Neural cell (in vitro differentiated cells): Measurements from ENCODE around the gene EXOC1. TPM values are rescaled to one million over a fixed set of nuclear protein-coding genes. Genes with fewer than 3 reads are reported as not detected.
A peak's percentile ranks its signal among the peaks of the same experiment; 100 is the strongest.

Experiments
- H2AFZ ChIP-seq: fragments of 200-600, 300-800 bp; sonication (generic), shearing (Covaris generic); 2 replicates; pipeline ENCODE4 v1.6.0; 2014; ENCODE audit warnings: low read depth, mild to moderate bottlenecking, antibody characterized with exemption, low read length, moderate library complexity
- H3F3A ChIP-seq: fragments of 200-600 bp; shearing (Covaris generic); 2 replicates; pipeline ENCODE4 v1.6.1; 2016; ENCODE audit warnings: mild to moderate bottlenecking, moderate library complexity, mixed read lengths, antibody characterized with exemption, low read length; ENCODE audit not compliant: insufficient read depth, poor library complexity, severe bottlenecking
- H3K27ac ChIP-seq: fragments of 200-600, 300-800 bp; sonication (generic), shearing (Covaris generic); 2 replicates; pipeline ENCODE4 v1.5.1; 2014; ENCODE audit warnings: mild to moderate bottlenecking, low read length, moderate library complexity
- H3K27me3 ChIP-seq: fragments of 300-800, 200-600 bp; sonication (generic), shearing (Covaris generic); 2 replicates; pipeline ENCODE4 v1.6.0; 2014; ENCODE audit warnings: mild to moderate bottlenecking, low read depth, low read length, moderate library complexity; ENCODE audit not compliant: insufficient read depth
- H3K36me3 ChIP-seq: fragments of 300-800, 200-600 bp; sonication (generic), shearing (Covaris generic); 2 replicates; pipeline ENCODE4 v1.5.1; 2014; ENCODE audit warnings: mild to moderate bottlenecking, antibody characterized with exemption, low read length, moderate library complexity; ENCODE audit not compliant: insufficient read depth
- H3K4me2 ChIP-seq: fragments of 300-800, 200-600 bp; sonication (generic), shearing (Covaris generic); 2 replicates; pipeline ENCODE4 v1.6.0; 2014; ENCODE audit warnings: mild to moderate bottlenecking, low read length
- H3K4me3 ChIP-seq: fragments of 300-800, 200-600 bp; sonication (generic), shearing (Covaris generic); 2 replicates; pipeline ENCODE4 v1.5.1; 2014; ENCODE audit warnings: mild to moderate bottlenecking, low read length, moderate library complexity
- H3K79me2 ChIP-seq: fragments of 200-600 bp; shearing (Covaris generic); replicated peaks from 2 replicates; pipeline ENCODE4 v1.6.0; 2014; ENCODE audit warnings: mild to moderate bottlenecking, low read length, moderate library complexity; ENCODE audit not compliant: insufficient read depth
- H3K9ac ChIP-seq: fragments of 300-800, 200-600 bp; sonication (generic), shearing (Covaris generic); 2 replicates; pipeline ENCODE4 v1.6.1; 2016; ENCODE audit warnings: mild to moderate bottlenecking, low read length, mixed read lengths
- H3K9me2 ChIP-seq: fragments of 200-600 bp; shearing (Covaris generic); 2 replicates; pipeline ENCODE4 v1.6.1; 2016; ENCODE audit warnings: mild to moderate bottlenecking, low read length, mixed read lengths; ENCODE audit not compliant: insufficient read depth
- H3K9me3 ChIP-seq: fragments of 200-600, 300-800 bp; sonication (generic), shearing (Covaris generic); 2 replicates; pipeline ENCODE4 v1.6.1; 2016; ENCODE audit warnings: mild to moderate bottlenecking, mixed run types, low read length, moderate library complexity, mixed read lengths
- H4K20me1 ChIP-seq: fragments of 200-600 bp; shearing (Covaris generic); 2 replicates; pipeline ENCODE4 v1.6.1; 2016; ENCODE audit warnings: mild to moderate bottlenecking, mixed run types; ENCODE audit not compliant: insufficient read depth
- EP300 ChIP-seq: fragments of 450-650 bp; conservative IDR thresholded peaks from 2 replicates; pipeline ENCODE4 v1.6.1; 2014; ENCODE audit warnings: antibody characterized with exemption, mild to moderate bottlenecking, moderate library complexity; ENCODE audit not compliant: poor library complexity, severe bottlenecking
- EZH2 ChIP-seq: fragments of 200-600, 300-800 bp; shearing (Covaris generic), sonication (generic); IDR thresholded peaks from 2 replicates; pipeline ENCODE4 v1.6.1; 2014; ENCODE audit warnings: antibody characterized with exemption, low read length, borderline replicate concordance, mild to moderate bottlenecking; ENCODE audit not compliant: insufficient read depth, poor library complexity, severe bottlenecking
- MXI1 ChIP-seq: fragments of 450-650 bp; conservative IDR thresholded peaks from 2 replicates; pipeline ENCODE4 v1.6.1; 2014; ENCODE audit warnings: antibody characterized with exemption, mild to moderate bottlenecking; ENCODE audit not compliant: poor library complexity, severe bottlenecking
- POLR2AphosphoS5 ChIP-seq: IDR thresholded peaks from 2 replicates; pipeline ENCODE4 v1.6.1; 2012
- RAD21 ChIP-seq: fragments of 450-650 bp; conservative IDR thresholded peaks from 2 replicates; pipeline ENCODE4 v1.6.1; 2014; ENCODE audit warnings: antibody characterized with exemption, mild to moderate bottlenecking, moderate library complexity
- SMC3 ChIP-seq: fragments of 450-650 bp; conservative IDR thresholded peaks from 2 replicates; pipeline ENCODE4 v1.6.1; 2014; ENCODE audit warnings: antibody characterized with exemption, mild to moderate bottlenecking, moderate library complexity; ENCODE audit not compliant: poor library complexity
- TAF1 ChIP-seq: IDR thresholded peaks from 2 replicates; pipeline ENCODE4 v1.6.1; 2012; ENCODE audit warnings: low read depth
- polyA minus RNA-seq: library from RNA; depleted of rRNA, polyadenylated mRNA; stranded (reverse); fragments of >200 nt; gene quantifications from 2 replicates; pipeline ENCODE4 v1.2.3, GENCODE V29; 2014
- polyA plus RNA-seq: library from polyadenylated mRNA; depleted of rRNA; stranded (reverse); fragments of >200 nt; gene quantifications from 2 replicates; pipeline ENCODE4 v1.2.3, GENCODE V29; 2014
- TF ChIP-seq, protein P1 (sequence below): IDR thresholded peaks from 2 replicates; pipeline ENCODE4 v1.6.1; 2012; ENCODE audit warnings: borderline replicate concordance
- TF ChIP-seq, protein P2 (sequence below): fragments of 450-650 bp; IDR thresholded peaks from 2 replicates; pipeline ENCODE4 v1.5.1; 2014; ENCODE audit warnings: antibody characterized with exemption, mild to moderate bottlenecking, moderate library complexity; ENCODE audit not compliant: poor library complexity, severe bottlenecking

EXOC1 gene, protein sequence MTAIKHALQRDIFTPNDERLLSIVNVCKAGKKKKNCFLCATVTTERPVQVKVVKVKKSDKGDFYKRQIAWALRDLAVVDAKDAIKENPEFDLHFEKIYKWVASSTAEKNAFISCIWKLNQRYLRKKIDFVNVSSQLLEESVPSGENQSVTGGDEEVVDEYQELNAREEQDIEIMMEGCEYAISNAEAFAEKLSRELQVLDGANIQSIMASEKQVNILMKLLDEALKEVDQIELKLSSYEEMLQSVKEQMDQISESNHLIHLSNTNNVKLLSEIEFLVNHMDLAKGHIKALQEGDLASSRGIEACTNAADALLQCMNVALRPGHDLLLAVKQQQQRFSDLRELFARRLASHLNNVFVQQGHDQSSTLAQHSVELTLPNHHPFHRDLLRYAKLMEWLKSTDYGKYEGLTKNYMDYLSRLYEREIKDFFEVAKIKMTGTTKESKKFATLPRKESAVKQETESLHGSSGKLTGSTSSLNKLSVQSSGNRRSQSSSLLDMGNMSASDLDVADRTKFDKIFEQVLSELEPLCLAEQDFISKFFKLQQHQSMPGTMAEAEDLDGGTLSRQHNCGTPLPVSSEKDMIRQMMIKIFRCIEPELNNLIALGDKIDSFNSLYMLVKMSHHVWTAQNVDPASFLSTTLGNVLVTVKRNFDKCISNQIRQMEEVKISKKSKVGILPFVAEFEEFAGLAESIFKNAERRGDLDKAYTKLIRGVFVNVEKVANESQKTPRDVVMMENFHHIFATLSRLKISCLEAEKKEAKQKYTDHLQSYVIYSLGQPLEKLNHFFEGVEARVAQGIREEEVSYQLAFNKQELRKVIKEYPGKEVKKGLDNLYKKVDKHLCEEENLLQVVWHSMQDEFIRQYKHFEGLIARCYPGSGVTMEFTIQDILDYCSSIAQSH
- polyA plus RNA-seq (100 and 106 TPM in 2 replicates), polyA minus RNA-seq (98.4 and 107 TPM in 2 replicates)

DNA sequence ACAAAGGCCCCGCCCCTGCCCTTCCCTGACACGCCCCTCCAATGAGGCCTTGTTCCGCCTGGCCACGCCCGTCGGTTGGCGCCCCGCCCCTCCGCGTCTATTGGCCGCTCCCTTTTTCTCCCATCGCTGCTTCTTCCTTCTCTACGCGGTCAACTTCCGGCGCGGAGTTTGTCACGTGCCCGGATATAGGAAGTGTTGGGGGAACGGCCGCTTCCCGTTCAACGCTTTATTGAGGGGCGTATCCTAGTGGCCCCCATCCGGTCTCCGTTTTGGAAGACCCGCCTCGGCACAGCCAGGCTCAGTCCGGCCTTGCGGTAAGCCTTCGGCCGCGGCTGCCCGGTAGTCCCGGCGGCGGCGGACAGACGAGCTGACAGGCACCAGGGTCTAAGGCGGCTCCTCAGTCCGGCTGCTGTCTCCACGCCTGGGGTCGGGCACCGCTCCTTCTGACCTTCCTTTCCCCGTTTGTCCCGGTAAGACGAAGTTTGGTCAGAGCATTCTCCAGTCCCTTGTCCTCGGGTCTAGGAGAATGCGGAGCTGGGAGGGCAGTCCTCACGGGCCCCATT, at the start of gene EXOC1:
EXOC1 (plus strand) TSS at position 165 of the 563 bp plus-strand sequence. CDS start 4,676 bp downstream, outside the sequence.
- TF ChIP-seq TAF1 (no peak), EP300 (peak; percentile 29), POLR2AphosphoS5 (peak; percentile 91), MXI1 (peak; percentile 84)
- Histone ChIP-seq H3K27me3 (no peaks in the 10 kb centered on the region), H3K79me2 (peaks cover 22% of the 10 kb centered on the region), H3K36me3 (no peaks in the 10 kb centered on the region), H3K9me3 (no peaks in the 10 kb centered on the region), H3K9me2 (no peaks in the 10 kb centered on the region), H3K4me3 (peak within 1 kb of the TSS; percentile 97), H3K4me2 (peak within 1 kb of the TSS; percentile 99), H3K27ac (peak within 1 kb of the TSS; percentile 75), H4K20me1 (no peaks in the 10 kb centered on the region), H2AFZ (peak within 1 kb of the TSS; percentile 78), H3F3A (no peaks in the 10 kb centered on the region), H3K9ac (peak within 1 kb of the TSS; percentile 92)

DNA sequence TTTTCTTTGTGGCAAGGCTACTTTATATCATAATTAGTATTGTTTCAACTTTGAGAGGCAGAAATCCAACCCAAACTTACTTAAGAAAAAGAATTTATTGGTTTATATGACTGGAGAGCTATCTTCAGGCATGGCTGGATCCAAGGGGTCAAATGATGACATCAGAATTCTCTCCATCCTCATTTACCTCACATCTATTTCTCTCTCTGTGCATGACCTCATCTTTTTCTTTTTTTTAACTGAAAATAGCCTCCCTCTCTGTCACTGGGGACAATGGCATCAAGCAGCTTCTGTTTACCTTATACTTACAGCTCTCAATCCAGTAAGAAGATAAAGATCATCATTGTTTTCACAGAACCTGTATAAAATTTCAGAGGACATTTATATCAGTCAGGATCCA, 45.9 kb upstream of the EXOC1 start:
- H3K4me3 ChIP-seq = no peak overlapping the region
- no peaks in the 10 kb centered on the region for H4K20me1 ChIP-seq
- no peak for TF ChIP-seq TAF1
- TF ChIP-seq, protein P1, sequence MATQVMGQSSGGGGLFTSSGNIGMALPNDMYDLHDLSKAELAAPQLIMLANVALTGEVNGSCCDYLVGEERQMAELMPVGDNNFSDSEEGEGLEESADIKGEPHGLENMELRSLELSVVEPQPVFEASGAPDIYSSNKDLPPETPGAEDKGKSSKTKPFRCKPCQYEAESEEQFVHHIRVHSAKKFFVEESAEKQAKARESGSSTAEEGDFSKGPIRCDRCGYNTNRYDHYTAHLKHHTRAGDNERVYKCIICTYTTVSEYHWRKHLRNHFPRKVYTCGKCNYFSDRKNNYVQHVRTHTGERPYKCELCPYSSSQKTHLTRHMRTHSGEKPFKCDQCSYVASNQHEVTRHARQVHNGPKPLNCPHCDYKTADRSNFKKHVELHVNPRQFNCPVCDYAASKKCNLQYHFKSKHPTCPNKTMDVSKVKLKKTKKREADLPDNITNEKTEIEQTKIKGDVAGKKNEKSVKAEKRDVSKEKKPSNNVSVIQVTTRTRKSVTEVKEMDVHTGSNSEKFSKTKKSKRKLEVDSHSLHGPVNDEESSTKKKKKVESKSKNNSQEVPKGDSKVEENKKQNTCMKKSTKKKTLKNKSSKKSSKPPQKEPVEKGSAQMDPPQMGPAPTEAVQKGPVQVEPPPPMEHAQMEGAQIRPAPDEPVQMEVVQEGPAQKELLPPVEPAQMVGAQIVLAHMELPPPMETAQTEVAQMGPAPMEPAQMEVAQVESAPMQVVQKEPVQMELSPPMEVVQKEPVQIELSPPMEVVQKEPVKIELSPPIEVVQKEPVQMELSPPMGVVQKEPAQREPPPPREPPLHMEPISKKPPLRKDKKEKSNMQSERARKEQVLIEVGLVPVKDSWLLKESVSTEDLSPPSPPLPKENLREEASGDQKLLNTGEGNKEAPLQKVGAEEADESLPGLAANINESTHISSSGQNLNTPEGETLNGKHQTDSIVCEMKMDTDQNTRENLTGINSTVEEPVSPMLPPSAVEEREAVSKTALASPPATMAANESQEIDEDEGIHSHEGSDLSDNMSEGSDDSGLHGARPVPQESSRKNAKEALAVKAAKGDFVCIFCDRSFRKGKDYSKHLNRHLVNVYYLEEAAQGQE = no peak
- no peak for TF ChIP-seq EP300
- TF ChIP-seq SMC3 = no peak
- no peak for TF ChIP-seq POLR2AphosphoS5
- no peak for TF ChIP-seq MXI1
- TF ChIP-seq, protein P2, sequence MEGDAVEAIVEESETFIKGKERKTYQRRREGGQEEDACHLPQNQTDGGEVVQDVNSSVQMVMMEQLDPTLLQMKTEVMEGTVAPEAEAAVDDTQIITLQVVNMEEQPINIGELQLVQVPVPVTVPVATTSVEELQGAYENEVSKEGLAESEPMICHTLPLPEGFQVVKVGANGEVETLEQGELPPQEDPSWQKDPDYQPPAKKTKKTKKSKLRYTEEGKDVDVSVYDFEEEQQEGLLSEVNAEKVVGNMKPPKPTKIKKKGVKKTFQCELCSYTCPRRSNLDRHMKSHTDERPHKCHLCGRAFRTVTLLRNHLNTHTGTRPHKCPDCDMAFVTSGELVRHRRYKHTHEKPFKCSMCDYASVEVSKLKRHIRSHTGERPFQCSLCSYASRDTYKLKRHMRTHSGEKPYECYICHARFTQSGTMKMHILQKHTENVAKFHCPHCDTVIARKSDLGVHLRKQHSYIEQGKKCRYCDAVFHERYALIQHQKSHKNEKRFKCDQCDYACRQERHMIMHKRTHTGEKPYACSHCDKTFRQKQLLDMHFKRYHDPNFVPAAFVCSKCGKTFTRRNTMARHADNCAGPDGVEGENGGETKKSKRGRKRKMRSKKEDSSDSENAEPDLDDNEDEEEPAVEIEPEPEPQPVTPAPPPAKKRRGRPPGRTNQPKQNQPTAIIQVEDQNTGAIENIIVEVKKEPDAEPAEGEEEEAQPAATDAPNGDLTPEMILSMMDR = no peak
- no peak for TF ChIP-seq EZH2
- TF ChIP-seq RAD21 = no peak
- H3K9me2 ChIP-seq = no peaks in the 10 kb centered on the region
- H3K9ac ChIP-seq = no peak overlapping the region
- H3K27me3 ChIP-seq = no peaks in the 10 kb centered on the region
- no peak overlapping the region for H2AFZ ChIP-seq
- H3K4me2 ChIP-seq = no peak overlapping the region
- H3K36me3 ChIP-seq = no peaks in the 10 kb centered on the region
- no peak overlapping the region for H3K27ac ChIP-seq
- H3K79me2 ChIP-seq = no peaks in the 10 kb centered on the region
- no peaks in the 10 kb centered on the region for H3F3A ChIP-seq
- H3K9me3 ChIP-seq = no peaks in the 10 kb centered on the region
